ENCODE results near the gene RSRC1.
"Not testable (repeated sequence)": the region's sequence is repeated elsewhere in the genome, so short reads cannot be mapped to it uniquely, and the experiment has no call there.

GRCh38 chr3:158122721-158123120 lies 12.8 kb downstream of the RSRC1 start:
- TF ChIP-seq POLR2AphosphoS5, POLR2A (IDR thresholded peaks at IDR 0.05): not testable (repeated sequence)
- TF ChIP-seq, protein P1, sequence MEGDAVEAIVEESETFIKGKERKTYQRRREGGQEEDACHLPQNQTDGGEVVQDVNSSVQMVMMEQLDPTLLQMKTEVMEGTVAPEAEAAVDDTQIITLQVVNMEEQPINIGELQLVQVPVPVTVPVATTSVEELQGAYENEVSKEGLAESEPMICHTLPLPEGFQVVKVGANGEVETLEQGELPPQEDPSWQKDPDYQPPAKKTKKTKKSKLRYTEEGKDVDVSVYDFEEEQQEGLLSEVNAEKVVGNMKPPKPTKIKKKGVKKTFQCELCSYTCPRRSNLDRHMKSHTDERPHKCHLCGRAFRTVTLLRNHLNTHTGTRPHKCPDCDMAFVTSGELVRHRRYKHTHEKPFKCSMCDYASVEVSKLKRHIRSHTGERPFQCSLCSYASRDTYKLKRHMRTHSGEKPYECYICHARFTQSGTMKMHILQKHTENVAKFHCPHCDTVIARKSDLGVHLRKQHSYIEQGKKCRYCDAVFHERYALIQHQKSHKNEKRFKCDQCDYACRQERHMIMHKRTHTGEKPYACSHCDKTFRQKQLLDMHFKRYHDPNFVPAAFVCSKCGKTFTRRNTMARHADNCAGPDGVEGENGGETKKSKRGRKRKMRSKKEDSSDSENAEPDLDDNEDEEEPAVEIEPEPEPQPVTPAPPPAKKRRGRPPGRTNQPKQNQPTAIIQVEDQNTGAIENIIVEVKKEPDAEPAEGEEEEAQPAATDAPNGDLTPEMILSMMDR (IDR thresholded peaks at IDR 0.05 in 8 of 11, conservative IDR thresholded peaks at IDR 0.05 in 3 of 11): not testable (repeated sequence)

All from spleen (tissue), 7 donors.